ENCODE measurements around the gene ZNF511.
"Not testable (repeated sequence)": the region's sequence is repeated elsewhere in the genome, so short reads cannot be mapped to it uniquely, and the experiment has no call there.

Gene ZNF511

GRCh38 chr10:133313192-133313591, 4.5 kb downstream of the ZNF511 start:
- no peak for DNase-seq (ENCODE audit: low read depth in 1 of 2, low spot score in 1 of 2)

GRCh38 chr10:133314911-133315310, 6.2 kb downstream of the ZNF511 start:
- no peak for DNase-seq (ENCODE audit: low read depth in 1 of 2, low spot score in 1 of 2)

GRCh38 chr10:133315847-133316246, 7.1 kb downstream of the ZNF511 start:
- DNase-seq (ENCODE audit: low read depth in 1 of 2, low spot score in 1 of 2): no peak

- no peak for DNase-seq (ENCODE audit: low read depth in 1 of 2, low spot score in 1 of 2)
These were observed 7.6 kb downstream of the ZNF511 start for GRCh38 chr10:133316266-133316665.

GRCh38 chr10:133316732-133317131, 8.0 kb downstream of the ZNF511 start:
- DNase-seq (ENCODE audit: low read depth in 1 of 2, low spot score in 1 of 2): no peak

- peak in 1 of 2 donors; percentile 47 for DNase-seq (ENCODE audit: low read depth in 1 of 2, low spot score in 1 of 2)
These were observed 9.9 kb downstream of the ZNF511 start for GRCh38 chr10:133318494-133319127.

- not testable (repeated sequence) for DNase-seq (ENCODE audit: low read depth in 1 of 2, low spot score in 1 of 2)
These were observed 12.2 kb downstream of the ZNF511 start for GRCh38 chr10:133320852-133321422.

- DNase-seq (ENCODE audit: low read depth in 1 of 2, low spot score in 1 of 2): not testable (repeated sequence)
These were observed 13.5 kb downstream of the ZNF511 start for GRCh38 chr10:133322064-133322709.

GRCh38 chr10:133324198-133324792, 15.6 kb downstream of the ZNF511 start:
- peak in 1 of 2 donors; percentile 40 for DNase-seq (ENCODE audit: low read depth in 1 of 2, low spot score in 1 of 2)

- DNase-seq (ENCODE audit: low read depth in 1 of 2, low spot score in 1 of 2): no peak
These were observed 16.1 kb downstream of the ZNF511 start for GRCh38 chr10:133324857-133325260.

- no peak for DNase-seq (ENCODE audit: low read depth in 1 of 2, low spot score in 1 of 2)
These were observed 16.9 kb downstream of the ZNF511 start for GRCh38 chr10:133325440-133326222.

- DNase-seq (ENCODE audit: low read depth in 1 of 2, low spot score in 1 of 2): no peak
These were observed 17.5 kb downstream of the ZNF511 start for GRCh38 chr10:133326223-133326551.

- no peak for DNase-seq (ENCODE audit: low read depth in 1 of 2, low spot score in 1 of 2)
These were observed 18.3 kb downstream of the ZNF511 start for GRCh38 chr10:133326745-133327650.

GRCh38 chr10:133327651-133328357, 19.1 kb downstream of the ZNF511 start:
- DNase-seq (ENCODE audit: low read depth in 1 of 2, low spot score in 1 of 2): no peak

- no peak for DNase-seq (ENCODE audit: low read depth in 1 of 2, low spot score in 1 of 2)
These were observed 19.9 kb downstream of the ZNF511 start for GRCh38 chr10:133328358-133329343.

- DNase-seq (ENCODE audit: low read depth in 1 of 2, low spot score in 1 of 2): peak; percentile 82 to 84
These were observed 20.9 kb downstream of the ZNF511 start for GRCh38 chr10:133329491-133330202.

- DNase-seq (ENCODE audit: low read depth in 1 of 2, low spot score in 1 of 2): no peak
These were observed 24.4 kb downstream of the ZNF511 start for GRCh38 chr10:133332936-133333699.
